Measurements from ENCODE around the gene PPP2R2C.

- TF ChIP-seq CTCF (IDR thresholded peaks at IDR 0.05; ENCODE audit: insufficient read depth, low read length) (no peak), POLR2AphosphoS5 (IDR thresholded peaks at IDR 0.05; ENCODE audit: low read depth) (no peak)
Measured at GRCh38 chr4:6325788-6326290, 146.6 kb downstream of the PPP2R2C start.

Measured in HL-60 (cell line).